ENCODE results near the gene MMGT1.

Gene MMGT1

GRCh38 chrX:135985973-135986310, 12.2 kb upstream of the MMGT1 start:
- peak overlapping the region; percentile 74 for H3K4me3 ChIP-seq (replicated peaks; ENCODE audit: low read depth, low read length)
- no peak for TF ChIP-seq CTCF (IDR thresholded peaks at IDR 0.05; ENCODE audit: low read length, missing control alignments)
- DNase-seq (ENCODE audit: low read depth) = no peak

GRCh38 chrX:135985157-135985972, 11.6 kb upstream of the MMGT1 start, which contains the start of gene SLC9A6:
Gene SLC9A6, plus strand, starts transcription at chrX:135985435. Its CDS starts 224 bp downstream, at chrX:135985659.
- no peak for TF ChIP-seq CTCF (IDR thresholded peaks at IDR 0.05; ENCODE audit: low read length, missing control alignments)
- peak; percentile 42 for DNase-seq (ENCODE audit: low read depth)
- H3K4me3 ChIP-seq (replicated peaks; ENCODE audit: low read depth, low read length) = peak within 1 kb of the TSS; percentile 74

DNA sequence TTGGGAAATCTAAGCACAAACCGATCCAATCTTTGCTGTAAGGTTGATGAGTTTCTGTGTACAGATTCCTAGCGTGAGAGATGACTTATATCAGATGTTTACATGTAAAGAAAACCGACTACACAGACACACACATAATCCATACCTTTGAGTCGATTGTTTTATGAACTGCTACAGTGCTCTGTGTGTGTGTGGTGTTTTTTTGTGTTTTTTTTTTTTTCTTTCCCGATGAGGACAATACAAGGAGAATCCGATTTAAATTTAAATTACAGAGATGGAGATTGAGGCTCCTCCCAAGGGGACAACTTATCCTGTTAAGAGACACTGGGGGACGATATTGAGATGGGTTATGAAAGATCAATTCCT, 11.0 kb upstream of the MMGT1 start:
- no peak for TF ChIP-seq CTCF (IDR thresholded peaks at IDR 0.05; ENCODE audit: low read length, missing control alignments)
- peak overlapping the region; percentile 74 for H3K4me3 ChIP-seq (replicated peaks; ENCODE audit: low read depth, low read length)
- DNase-seq (ENCODE audit: low read depth) = peak; percentile 2

- DNase-seq (ENCODE audit: low read depth) = no peak
- H3K4me3 ChIP-seq (replicated peaks; ENCODE audit: low read depth, low read length) = no peak overlapping the region
- TF ChIP-seq CTCF (IDR thresholded peaks at IDR 0.05; ENCODE audit: low read length, missing control alignments) = no peak
These were observed 10.5 kb upstream of the MMGT1 start for GRCh38 chrX:135984256-135984655.

DNA sequence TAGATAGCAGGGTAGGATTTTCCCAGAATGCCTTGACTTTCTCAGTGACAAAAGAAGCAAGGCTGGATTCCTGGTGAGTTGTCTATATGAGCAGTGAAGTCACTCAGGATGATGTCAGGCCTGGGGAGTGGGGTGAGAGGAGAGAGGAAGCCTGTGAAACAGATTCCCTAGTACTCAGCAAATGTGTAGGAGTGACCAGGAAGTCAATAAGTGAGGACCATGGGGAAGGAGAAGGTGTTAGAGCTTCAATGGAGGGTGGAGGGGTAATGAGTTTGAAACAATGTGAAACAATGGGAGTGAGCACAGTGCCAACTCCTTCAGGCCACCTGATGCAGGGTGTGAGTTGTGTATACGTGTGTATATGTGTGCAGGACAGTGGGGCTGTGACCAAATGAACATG, 9.1 kb upstream of the MMGT1 start:
- H3K4me3 ChIP-seq (replicated peaks; ENCODE audit: low read depth, low read length) = no peak overlapping the region
- no peak for TF ChIP-seq CTCF (IDR thresholded peaks at IDR 0.05; ENCODE audit: low read length, missing control alignments)
- peak; percentile 3 for DNase-seq (ENCODE audit: low read depth)

DNA sequence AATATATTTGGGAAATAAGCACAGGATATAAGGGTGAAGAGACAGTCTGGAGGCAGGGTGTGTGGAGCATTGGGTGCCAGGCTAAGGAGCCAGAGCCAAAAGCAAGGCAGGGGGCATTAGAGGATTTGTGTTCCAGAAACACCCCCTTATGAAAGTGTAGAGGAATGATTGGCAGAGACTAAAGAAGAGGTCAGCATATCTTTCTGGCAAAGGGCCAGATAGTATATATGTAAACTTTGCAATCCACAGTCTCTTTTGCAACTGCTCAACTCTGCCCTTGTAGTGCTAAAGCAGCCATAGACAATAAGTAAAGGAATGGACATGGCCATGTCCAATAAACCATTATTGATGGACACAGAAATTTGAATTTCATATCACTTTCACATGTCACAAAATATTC, 7.9 kb upstream of the MMGT1 start:
- no peak for TF ChIP-seq CTCF (IDR thresholded peaks at IDR 0.05; ENCODE audit: low read length, missing control alignments)
- peak; percentile 2 for DNase-seq (ENCODE audit: low read depth)
- H3K4me3 ChIP-seq (replicated peaks; ENCODE audit: low read depth, low read length) = no peak overlapping the region

DNA sequence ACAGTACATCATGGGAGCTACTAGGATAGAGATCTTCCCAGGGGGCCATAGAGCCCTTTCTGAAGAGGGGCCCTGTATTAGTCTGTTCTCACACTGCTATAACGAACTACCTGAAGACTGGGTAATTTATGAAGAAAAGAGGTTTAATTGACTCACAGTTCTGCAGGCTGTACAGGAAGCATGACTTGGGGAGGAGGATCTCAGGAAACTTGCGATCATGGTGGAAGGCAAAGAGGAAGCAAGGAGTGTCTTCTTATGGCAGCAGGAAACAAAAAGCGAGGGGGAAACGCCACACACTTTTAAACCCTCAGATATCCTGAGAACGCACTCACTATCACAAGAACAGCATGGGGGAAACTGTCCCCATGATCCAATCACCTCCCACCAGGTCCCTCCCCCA, 7.2 kb upstream of the MMGT1 start:
- H3K4me3 ChIP-seq (replicated peaks; ENCODE audit: low read depth, low read length) = no peak overlapping the region
- no peak for TF ChIP-seq CTCF (IDR thresholded peaks at IDR 0.05; ENCODE audit: low read length, missing control alignments)
- no peak for DNase-seq (ENCODE audit: low read depth)

Measured in fibroblast of pulmonary artery (primary cell).